ENCODE data around the gene NFATC2.
"Not testable (repeated sequence)": the region's sequence is repeated elsewhere in the genome, so short reads cannot be mapped to it uniquely, and the experiment has no call there.

The NFATC2 gene

DNA sequence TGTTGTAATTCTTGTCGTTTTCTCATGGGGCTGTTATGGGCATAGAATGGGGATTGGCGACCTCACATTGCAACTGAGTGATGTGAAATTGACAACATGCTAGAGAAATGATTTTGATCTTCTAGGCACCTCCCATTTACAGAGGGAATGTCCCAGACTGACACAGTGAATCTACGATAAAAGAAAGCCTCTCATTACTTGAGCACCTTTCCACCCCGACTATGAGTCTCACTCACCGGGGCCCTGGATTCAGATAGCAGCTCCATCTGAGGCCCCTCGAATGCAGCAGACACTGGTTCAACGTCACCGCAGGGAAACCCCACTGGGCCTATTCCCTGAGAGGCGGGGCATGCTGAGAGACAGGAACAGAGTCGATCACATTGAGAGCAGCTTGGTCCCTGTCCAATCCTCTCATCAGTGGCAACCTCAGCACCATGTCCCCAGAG lies 49.1 kb downstream of the NFATC2 start:
- no peak for DNase-seq

DNA sequence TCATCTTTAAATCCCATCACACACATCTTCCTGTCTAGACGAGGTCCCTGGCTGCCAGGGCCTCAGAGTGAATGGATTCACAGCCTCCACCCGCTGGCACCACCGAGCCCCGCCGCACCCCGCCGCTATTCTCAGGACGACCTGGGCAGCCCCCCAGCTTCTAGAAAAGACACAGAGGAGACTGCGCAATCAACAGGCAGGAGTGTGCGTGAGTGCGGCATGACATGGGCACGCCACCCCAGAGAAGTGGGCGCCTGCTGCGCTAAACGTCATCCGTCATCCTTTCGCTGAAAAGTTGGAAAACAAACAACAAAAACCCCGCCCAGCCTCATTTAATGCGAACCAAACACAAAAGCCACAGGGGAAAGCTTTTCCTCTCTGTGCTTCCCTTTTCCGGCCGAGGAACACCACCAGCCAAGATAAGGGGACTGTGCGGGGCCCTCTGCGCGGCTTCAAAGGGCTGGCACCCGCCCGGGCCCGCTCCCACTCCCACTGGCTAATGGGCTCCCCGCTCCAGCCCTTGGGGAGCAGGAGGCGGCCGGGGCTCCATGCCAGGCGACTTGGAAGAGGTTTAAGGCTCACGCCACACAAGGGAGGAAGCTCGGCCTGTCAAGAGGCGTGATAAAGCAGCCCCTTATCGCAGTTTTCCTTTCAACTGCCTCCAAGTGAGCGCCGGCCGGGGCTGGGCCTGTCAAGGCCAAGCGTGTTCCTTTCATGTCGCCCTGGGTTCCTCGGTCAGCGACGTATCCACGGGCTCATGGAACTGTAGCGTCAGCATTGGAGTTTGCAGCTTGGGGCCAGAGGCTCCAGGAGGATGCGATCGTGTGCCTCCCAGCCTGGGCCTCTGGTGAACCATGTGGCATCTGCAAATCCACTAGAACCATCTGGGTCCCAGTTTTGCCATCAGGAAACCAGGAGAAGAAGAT lies 50.1 kb downstream of the NFATC2 start:
- DNase-seq, result no peak

DNA sequence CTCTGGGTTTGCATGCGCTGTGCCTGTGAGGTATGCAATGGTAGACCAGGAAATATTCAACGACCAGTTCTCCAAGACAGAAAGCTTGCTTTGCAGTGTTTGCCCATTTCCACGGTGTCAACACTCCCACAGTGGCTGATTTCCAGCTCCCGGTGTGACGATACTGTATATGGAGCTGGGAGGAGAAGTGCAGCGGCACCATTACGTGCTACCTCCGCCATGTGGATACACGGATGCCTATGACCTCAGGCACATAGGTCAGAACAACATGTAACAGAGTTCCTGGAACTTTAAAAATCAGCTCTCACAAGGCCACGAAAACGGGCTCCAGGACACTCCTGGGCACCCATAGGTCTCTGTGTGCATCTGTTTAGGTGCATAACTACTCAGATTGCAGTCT lies 51.1 kb downstream of the NFATC2 start:
- DNase-seq, result no peak

DNA sequence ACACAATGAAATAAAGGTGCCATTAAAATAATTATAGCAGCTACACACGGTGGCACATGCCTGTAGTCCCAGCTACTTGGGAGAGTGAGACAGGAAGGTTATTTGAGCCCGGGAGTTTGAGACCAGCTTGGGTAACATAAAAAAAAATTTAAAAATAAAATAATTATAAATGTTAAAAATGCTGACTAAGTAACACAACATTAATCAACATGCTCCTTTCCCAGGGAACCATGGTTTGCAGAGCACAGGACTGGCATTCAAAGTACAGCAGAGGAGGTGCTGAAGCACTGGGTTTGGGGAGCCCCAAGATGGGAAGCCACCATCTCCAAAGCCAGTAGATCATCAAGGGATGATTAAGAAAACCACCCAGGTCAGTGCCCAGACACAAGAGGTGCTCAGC lies 51.9 kb downstream of the NFATC2 start:
- no peak for DNase-seq

DNA sequence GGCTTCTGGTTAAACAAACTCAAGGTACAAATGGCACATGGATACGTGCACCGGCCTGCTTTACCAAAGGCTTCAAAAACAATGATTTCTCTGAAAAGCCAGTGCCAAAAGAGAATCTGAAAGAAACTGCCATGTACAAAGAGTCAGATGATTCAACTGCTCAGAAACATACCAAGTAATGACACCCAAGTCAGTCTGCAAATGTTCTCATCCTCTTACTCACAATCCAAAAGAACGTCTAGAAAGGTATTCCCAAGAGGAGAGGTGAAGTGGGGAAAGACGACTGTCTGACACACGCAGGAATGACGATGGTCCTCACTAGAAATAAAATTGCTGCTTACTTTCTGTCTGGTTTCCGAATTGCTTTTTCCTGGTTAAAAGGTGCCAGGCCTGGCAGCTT lies 52.9 kb downstream of the NFATC2 start:
- DNase-seq, result no peak

DNA sequence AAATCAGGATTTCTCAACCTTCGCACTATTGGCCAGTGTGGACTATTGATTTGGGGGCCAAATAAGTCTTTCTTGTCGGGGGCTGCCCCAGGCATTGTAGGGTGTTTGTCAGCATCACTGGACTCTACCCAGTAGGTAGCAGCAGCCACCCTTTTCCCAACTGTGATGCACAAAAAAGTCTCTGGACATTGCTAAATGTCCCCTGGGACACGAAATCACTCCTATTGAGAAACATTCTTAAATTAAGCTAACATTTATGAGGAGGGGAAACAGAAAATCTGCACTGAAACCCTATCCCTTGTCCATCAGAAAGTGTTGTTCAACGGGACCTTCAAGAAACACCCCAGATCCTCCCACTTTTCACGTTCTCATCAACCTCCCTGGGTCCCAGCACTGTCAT lies 54.2 kb downstream of the NFATC2 start:
- no peak for DNase-seq

DNA sequence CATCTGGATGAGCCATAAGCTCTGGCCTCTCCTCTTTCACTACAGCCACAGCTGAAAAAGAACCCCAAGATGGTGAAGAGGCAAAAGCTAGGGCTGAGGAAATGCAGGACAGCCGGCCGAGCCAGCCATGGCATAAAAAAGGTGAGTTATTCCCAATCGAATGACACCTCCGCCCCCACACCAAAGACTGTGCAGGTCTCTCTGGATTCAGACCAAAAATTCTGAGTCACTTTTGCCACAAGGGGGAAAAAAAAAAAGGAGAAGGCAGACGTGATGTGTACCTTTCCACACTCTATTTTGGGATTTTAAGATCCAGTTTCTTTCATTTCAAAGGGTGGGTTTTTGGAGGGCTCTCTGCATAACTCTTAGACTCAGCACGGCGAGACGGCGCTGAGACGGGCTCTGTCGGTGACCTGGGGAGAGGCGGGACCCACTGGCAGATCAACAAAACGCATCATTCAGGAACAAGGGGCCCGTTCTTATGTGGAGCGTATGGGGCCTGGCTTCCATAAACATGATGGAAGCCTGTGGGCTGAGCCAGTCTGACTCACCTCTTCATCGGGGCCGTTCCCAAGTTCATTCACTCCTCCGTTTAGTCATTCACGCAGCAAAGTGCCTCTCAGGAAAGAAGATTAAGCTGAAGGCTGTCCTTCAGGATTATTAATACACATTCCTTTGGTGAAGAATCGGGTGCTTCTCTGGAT lies 54.8 kb downstream of the NFATC2 start:
- DNase-seq, result no peak

DNA sequence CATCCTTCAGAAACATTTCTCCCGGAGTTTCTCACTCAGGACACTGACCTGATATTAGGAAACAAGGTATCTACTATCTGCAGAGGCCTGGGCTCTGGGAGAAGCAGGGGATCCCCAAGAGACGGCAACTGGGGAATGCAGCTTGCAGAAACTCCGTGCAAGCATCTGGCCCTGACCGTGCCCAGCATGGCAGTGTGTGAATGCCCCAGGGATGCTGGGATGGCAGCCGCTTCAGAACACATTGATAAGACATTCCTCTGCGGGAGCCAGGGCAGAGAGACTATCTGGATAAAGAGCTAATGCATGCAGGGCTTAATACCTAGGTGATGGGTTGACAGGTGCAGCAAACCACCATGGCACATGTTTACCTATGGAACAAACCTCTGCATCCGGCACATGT lies 55.4 kb downstream of the NFATC2 start:
- DNase-seq, result no peak

DNA sequence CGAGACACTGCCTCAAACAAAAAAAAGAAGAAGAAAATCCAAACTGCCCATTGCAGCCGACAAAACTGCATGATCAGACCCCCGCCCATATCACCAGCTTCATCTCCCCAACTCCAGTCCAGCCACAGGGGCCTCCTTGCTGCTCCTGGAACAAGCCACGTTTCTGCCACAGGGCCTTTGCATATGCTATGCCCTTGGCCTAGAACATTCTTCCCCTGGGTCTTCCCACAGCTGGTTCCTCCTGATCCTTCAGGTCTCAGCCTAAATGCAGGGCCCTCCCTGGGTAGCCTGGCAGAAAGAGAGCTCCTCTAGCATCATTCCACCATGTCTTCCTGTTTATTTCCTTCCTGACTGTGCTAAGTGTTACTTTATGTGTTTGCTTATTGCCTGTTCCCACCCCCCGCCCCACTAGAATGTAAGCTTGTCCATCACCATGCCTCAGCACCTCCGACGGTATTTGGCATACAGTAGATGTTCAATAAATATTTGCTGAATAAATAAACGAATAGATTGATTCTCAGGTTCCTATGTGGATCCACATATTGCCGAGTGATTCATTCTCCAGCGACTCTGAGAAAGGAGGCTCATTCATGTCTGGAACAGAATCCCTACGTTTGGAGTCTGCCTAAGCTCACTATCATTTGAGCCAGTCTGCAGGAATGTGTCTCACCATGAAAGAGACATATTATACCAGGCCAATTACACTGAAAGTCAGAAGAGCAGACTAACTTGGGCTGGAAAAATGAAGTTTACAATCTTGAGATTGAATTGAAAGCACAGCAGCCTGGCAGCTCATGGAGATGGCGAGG lies 56.1 kb downstream of the NFATC2 start:
- no peak for DNase-seq

DNA sequence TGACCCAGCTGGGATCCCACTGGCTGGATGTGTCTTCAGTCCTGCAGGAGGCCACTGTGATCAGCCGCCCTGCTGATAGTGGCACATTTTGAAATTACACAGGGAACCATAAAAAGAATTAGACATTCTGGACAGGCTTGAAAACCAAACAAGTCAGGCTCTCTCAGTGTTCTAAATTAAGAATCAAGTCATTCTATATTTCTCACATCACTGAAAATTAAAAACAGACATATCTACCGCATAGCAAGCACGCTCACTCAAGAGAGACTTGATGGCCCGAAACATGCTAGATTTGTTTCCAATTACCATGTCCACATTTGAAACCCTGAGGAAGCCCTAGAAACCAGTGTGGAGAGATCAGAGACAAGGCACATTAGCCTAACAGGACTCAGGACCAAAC lies 57.7 kb downstream of the NFATC2 start:
- DNase-seq, result no peak

DNA sequence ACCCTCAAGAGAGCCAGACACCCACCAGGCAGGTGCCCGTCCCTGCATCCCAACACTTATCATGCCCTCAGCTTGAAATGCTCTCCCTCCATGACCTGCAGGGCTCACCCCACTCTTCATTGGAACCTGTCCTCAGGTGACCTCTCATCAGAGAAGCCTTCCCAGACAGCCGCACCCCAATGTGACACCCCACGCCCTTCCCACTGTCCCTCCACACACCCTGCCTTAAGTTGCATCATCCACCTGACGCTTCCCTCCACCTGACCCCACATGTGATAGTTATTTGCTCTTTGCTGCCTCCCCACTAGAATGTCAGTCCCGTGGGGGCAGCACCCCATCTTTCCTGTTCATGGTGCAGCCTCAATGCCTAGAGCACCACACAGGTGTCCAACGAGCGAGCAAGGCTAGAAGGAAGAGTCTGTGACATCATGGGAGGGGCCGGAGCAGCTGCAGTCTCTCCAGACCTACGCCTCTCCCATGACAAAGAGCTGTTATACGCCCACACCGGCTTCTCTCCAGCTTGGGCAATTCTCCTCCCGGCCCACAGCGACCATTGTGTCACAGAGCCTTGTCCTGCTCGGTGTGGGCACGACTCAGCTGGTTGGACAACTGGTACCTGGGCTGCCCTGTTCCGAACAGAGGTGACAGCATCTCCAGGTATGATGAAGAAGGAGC lies 58.2 kb downstream of the NFATC2 start:
- no peak for DNase-seq

DNA sequence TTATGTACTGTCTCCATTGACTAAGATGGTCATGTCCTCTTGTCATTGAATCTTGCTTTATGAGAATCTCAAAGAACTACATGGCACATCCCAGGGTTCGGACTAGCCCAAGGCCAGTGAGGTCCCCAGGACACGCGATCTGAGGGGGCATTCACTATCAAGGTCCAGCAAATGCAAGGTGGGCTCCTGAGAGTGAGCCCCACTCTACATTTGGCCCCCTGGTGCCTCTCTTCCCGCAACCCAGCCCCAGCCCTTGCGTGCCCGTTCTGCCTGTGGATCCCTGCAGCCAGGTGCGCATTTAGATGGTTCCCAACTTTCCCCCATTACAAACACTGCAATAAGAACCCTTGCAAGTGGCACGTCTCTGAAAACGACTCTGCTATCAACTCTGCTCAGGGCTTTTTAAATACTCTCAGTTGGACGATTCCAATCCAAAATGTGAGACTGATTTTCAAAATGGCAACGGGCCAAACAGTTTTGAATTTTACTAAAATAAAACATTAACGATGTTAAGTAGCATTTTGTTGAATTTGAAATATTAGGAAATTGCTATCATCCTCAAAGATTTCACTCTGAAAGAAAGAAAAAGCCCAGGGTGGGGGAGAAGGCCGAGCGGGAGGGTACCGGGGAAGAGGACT lies 59.6 kb downstream of the NFATC2 start:
- DNase-seq, result no peak

DNA sequence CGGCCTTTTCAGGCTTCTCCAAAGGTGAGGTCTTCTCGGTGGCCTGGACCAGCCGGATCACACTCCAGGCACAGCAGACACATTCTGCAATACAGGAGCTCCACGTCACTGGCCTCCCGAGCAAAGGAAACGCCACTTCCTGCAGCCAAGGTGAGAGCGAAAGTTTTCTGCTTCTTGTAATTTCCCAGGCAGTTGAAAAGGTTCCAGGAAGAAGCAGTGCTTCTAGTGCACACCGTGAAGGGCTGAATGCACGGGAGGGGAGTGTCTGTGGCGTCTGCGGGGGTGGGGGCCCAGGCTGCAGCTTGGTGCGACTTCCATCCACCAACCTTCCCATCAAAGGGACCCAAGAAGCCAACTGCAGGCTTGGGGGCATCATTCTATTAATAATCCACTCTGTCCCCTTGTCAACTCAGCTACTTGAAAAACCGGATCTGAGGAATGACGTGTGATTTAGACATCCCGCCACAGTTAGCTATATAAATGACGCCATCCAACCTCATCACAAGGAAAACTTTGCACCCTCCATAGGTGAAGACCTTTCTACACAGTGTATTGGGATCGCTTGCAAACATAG lies 61.1 kb downstream of the NFATC2 start:
- DNase-seq, result no peak

DNA sequence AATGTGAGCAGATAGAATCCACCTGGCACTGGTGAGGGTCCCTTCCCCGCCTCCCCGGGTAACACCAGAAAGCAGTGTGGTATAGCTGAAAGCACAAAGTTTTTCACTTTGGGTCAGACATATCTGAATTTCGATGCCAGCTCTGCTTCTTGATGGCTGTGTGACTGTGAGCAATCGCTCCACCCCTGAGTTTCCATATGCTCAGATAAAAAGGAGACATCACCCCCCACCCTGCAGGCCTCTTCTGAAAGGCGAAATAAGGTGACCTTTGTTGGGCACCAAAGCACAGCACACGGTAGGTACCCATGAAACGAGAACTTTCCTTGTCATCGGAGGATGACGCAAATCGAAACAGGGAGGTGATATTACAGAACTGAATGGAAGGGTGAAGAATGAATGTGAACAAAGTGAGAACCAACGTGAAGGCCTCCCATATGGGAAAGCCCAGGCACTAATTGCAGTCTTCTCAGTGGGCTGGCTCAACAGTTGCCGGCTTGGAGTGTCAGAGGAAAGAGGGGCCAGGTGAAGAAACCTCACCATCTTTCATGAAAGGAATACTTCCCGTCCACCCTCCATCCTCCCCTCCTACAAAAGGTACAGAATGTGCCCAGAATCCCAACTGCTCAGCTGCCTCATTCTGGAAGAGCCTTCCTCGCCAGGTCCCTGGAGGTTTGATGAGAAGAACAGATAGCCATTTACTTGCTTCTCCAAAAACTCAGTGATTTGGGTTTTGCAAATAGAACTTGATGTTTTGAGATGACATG lies 61.8 kb downstream of the NFATC2 start:
- no peak for DNase-seq

DNA sequence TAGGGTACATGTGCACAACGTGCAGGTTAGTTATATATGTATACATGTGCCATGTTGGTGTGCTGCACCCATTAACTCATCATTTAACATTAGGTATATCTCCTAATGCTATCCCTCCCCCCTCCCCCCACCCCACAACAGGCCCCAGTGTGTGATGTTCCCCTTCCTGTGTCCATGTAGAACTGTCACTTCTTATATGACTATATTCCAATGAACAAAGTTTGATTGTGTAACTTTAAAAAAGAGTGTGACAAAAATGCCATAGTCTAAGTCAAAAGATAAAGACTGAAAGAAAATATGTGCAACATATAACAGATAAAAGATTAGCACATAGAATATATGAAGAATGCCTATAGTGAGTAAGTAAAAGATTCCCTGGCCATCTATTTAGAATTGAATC lies 66.4 kb downstream of the NFATC2 start:
- DNase-seq, result not testable (repeated sequence)

DNA sequence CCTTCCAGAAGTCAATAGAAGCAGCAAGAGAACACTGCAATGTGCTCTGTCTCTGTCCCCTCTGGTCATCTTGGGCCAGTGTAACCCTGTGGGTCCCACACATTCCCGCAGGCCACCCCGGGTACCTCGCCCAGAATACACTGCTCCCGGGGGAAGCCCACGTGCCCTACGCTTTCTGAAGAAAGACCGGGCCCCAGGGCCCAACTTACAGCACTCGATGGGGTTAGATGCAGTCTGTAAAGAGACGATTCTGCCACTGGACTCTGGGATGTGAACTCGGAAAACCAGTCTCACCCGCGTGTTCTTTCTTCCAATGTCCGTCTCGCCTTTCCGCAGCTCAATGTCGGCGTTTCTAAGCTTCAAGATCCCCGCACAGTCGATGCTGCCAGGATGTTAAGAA lies 68.7 kb downstream of the NFATC2 start:
- no peak for DNase-seq

DNA sequence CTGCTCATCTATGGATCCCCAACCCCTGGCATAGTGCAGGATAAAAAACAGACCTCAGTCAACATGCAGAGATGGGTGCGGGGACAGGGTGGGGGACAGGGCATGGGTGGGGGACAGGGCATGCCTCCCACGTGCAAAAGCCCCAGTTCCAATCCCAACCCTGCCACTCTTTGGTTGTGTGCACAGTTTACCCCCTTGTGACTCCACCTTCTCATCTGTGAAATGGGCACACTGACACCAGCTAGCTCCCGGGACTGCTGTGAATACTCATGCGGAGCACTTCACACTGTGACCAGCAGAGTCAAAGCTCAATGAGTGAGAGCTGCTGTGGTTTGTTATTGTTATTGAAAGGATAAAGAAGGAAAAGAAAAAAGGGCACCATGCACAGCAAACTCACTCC lies 69.3 kb downstream of the NFATC2 start:
- no peak for DNase-seq

DNA sequence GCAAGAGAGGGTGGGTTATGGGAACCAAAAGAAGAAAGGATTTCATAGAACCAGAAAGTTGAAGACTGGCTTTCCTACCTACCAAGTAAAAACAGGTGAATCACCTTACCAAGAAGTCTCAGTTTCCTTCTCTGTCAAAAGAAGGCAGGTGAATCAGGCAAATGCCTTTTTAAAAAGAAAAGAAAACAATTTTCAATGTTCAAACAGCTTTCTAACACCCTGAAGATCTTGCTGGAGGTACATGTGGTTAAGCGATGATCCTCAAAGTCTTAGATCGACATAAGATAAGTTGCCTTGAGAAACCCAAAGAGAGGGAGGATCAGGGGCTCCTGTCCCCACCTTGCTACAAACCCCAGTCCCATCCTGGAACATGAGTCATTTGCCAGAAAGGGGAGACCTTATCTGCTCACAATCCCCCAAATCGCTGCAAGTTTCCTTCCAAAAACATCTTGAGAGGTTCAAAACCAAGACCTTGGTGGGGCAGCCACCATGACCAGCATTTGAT lies 71.6 kb downstream of the NFATC2 start:
- DNase-seq, result no peak

DNA sequence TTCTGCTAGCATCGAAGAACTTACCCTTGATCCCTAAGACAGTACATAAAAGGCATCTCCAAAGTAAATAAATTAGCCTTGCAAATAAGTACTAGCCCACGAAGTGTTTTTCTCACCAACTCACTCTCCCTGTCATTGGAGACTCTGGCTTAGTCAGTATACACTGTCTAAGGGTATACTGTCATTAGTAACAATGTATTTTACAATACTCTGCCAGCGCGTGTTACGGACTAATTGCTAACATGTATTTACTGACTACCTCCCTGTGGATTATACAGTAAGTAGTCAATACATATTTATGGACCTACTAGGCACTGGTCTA lies 72.1 kb downstream of the NFATC2 start:
- no peak for DNase-seq

DNA sequence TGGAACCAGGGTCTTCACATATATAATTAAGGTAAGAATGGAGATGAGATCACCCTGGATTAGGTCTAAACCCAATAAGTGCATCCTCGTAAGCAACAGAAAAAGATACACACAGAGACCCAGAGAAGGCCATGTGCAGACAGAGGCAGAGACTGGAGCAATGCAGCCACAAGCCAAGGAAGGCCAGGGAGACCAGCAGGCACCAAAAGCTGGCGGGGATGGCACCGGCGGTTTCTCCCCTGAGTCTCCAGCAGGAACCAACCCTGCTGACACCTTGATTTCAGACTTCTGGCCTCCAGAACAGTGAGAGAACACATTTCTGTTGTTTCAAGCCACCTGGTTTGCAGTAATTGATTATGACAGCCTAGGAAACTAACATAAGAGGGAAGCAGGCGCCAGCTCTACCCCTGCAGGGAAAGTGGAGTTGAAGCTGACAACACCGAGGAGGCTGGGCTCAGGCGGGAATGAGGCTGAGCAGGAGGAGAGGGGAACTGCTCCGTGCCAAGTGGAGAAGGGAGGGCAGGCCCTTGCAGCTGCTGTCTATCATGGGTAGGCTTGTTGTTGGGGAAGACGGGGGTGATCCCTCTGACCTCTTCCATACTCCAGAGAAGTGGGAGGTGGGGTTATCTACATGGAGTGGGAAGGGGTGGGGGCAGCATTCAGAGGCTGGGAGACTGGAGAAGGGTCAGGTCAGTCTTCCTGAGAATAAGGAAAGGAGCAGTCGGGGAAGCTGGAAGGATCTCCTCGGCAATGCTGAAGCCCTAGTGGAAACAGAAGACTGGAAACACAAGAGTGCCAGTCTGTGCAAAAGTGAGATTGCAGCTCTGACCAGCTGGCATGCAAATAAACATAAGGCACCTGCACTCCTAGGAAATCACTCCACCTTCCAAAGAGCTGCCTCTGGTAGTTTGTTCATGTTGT lies 72.7 kb downstream of the NFATC2 start:
- peak in 1 of 2 experiments; percentile 41 for DNase-seq

Measured in cerebellar nuclear complex (tissue), 1 donor.